ENCODE data around the gene ATP11C. TPM values are rescaled to one million over a fixed set of nuclear protein-coding genes. Genes with fewer than 3 reads are reported as not detected.
"Not testable (repeated sequence)": the region's sequence is repeated elsewhere in the genome, so short reads cannot be mapped to it uniquely, and the experiment has no call there.

Gene ATP11C
- total and polyA plus RNA-seq, 2 donors, result 19.3 to 69.2 TPM

DNA sequence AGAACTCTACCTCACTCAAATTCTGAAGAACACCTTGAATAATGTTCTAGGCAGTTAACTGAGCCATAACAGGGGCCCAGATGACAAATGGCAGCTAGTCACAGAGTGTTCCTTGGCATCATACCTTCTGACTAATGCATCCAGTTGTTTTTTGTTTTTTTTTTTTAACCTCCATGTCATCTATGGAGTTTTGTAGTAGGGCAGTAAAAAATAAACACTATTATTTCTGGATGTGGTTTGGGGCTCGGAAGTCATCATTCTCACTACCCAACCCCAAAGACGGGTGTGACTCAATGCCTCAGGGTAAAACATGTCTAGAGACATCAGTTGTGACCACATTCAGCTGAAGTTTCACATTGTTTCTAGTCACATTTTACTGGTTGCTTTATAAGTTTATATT lies 193.7 kb downstream of the ATP11C start:
- WGBS, result 82% methylated on average over 2 of the region's 2 CpGs
- no peak overlapping the region for H3K4me3 ChIP-seq (ENCODE audit: low read depth, low read length)
- no peak for DNase-seq (ENCODE audit: extremely low spot score)

GRCh38 chrX:139738581-139738980 lies 194.3 kb downstream of the ATP11C start:
- no peak for DNase-seq (ENCODE audit: extremely low spot score)
- Histone ChIP-seq H3K27ac (ENCODE audit: low read depth) (no peak overlapping the region), H3K4me3 (ENCODE audit: low read depth, low read length) (no peak overlapping the region), H3K4me1 (ENCODE audit: insufficient read depth) (no peaks in the 10 kb centered on the region), H3K36me3 (ENCODE audit: insufficient read depth) (no peaks in the 10 kb centered on the region)

More for the DNA sequence above, 193.7 kb downstream of the ATP11C start:
- no peak overlapping the region for H3K27ac ChIP-seq (ENCODE audit: low read depth)
- no peaks in the 10 kb centered on the region for H3K36me3 ChIP-seq (ENCODE audit: insufficient read depth)
- no peaks in the 10 kb centered on the region for H3K4me1 ChIP-seq (ENCODE audit: insufficient read depth)

DNA sequence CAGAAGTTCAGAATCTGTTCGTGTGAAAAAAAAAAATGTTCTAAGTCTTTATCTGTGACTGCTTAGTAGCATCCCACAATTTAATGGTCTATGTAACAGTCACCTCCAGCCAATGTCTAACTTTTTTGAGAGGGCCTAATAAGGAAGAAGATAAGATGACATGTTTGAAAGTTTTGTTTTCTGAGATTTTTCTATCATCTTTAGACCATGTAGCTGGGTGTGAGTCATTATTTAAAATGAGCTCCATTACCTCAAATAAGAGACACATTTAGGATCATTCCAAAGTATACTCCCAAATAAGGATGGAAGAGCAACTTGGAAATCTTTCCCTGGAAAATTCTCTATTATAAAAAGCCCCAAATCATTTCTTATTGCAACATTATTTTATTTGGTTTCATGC lies 196.7 kb downstream of the ATP11C start:
- no peak for DNase-seq (ENCODE audit: extremely low spot score)
- no peak overlapping the region for H3K27ac ChIP-seq (ENCODE audit: low read depth)
- H3K4me1 ChIP-seq (ENCODE audit: insufficient read depth), result no peaks in the 10 kb centered on the region
- WGBS, result 78% methylated on average over 1 of the region's 1 CpG
- no peaks in the 10 kb centered on the region for H3K36me3 ChIP-seq (ENCODE audit: insufficient read depth)
- H3K4me3 ChIP-seq (ENCODE audit: low read depth, low read length), result no peak overlapping the region

DNA sequence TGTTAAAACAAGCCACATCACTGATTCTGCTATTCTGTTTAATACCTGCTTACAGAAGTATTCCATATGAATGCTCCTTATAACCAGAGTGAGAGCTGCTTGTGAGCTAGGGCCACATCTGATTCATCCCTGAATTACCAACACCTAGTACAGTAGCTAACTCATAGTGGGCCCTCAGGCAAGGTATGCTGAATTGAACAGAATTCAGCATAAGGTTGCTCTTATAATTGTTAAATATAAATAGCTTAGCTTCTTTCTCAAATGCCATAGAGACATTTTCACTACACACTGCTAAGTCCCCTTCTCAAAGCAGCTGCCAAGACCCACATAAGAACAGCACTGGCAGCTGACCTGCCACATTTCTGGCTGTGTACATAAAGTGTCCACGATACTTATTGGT lies 197.9 kb downstream of the ATP11C start:
- 93% methylated on average over 1 of the region's 1 CpG for WGBS
- H3K4me1 ChIP-seq (ENCODE audit: insufficient read depth), result no peaks in the 10 kb centered on the region
- no peak for DNase-seq (ENCODE audit: extremely low spot score)

GRCh38 chrX:139725720-139726119 lies 207.1 kb downstream of the ATP11C start:
- no peaks in the 10 kb centered on the region for H3K36me3 ChIP-seq (ENCODE audit: insufficient read depth)
- no peaks in the 10 kb centered on the region for H3K4me1 ChIP-seq (ENCODE audit: insufficient read depth)
- H3K4me3 ChIP-seq (ENCODE audit: low read depth, low read length), result no peak overlapping the region
- DNase-seq (ENCODE audit: extremely low spot score), result no peak
- no peak overlapping the region for H3K27ac ChIP-seq (ENCODE audit: low read depth)
- WGBS, result 96% methylated on average over 1 of the region's 1 CpG

More for the DNA sequence above, 197.9 kb downstream of the ATP11C start:
- H3K27ac ChIP-seq (ENCODE audit: low read depth), result no peak overlapping the region
- no peaks in the 10 kb centered on the region for H3K36me3 ChIP-seq (ENCODE audit: insufficient read depth)
- H3K4me3 ChIP-seq (ENCODE audit: low read depth, low read length), result no peak overlapping the region

DNA sequence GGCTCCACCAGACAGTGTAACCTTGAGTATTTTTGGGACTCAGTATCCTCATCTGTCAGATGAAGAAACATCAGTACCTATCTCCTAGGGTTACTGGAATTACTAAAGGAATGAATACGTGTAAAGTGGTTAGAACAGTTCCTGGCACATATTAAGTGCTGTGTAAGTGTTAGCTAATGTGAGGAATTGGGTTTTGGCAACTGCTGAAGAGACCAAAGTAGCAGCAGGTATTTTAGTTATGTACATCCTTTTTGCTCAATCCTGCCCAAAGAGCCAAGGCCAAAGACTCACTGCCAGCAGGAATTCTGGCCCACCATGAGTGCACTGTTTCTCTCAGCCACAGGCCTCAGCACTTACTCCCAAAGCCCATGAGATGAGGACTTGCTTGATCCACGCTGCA lies 208.2 kb downstream of the ATP11C start:
- Histone ChIP-seq H3K36me3 (ENCODE audit: insufficient read depth) (no peaks in the 10 kb centered on the region), H3K27ac (ENCODE audit: low read depth) (no peak overlapping the region), H3K4me1 (ENCODE audit: insufficient read depth) (no peaks in the 10 kb centered on the region), H3K4me3 (ENCODE audit: low read depth, low read length) (no peak overlapping the region)
- DNase-seq (ENCODE audit: extremely low spot score), result no peak
- 86% methylated on average over 2 of the region's 2 CpGs for WGBS

GRCh38 chrX:139720979-139721378 lies 211.9 kb downstream of the ATP11C start:
- Histone ChIP-seq H3K4me1 (ENCODE audit: insufficient read depth) (no peaks in the 10 kb centered on the region), H3K4me3 (ENCODE audit: low read depth, low read length) (no peak overlapping the region), H3K27ac (ENCODE audit: low read depth) (no peak overlapping the region), H3K36me3 (ENCODE audit: insufficient read depth) (no peaks in the 10 kb centered on the region)
- WGBS, result 96% methylated on average over 6 of the region's 6 CpGs
- no peak for DNase-seq (ENCODE audit: extremely low spot score)

GRCh38 chrX:139720136-139720535 lies 212.7 kb downstream of the ATP11C start:
- no peak overlapping the region for H3K27ac ChIP-seq (ENCODE audit: low read depth)
- no peaks in the 10 kb centered on the region for H3K4me1 ChIP-seq (ENCODE audit: insufficient read depth)
- WGBS, result 46% methylated on average over 5 of the region's 5 CpGs
- no peak for DNase-seq (ENCODE audit: extremely low spot score)
- no peak overlapping the region for H3K4me3 ChIP-seq (ENCODE audit: low read depth, low read length)
- H3K36me3 ChIP-seq (ENCODE audit: insufficient read depth), result no peaks in the 10 kb centered on the region

DNA sequence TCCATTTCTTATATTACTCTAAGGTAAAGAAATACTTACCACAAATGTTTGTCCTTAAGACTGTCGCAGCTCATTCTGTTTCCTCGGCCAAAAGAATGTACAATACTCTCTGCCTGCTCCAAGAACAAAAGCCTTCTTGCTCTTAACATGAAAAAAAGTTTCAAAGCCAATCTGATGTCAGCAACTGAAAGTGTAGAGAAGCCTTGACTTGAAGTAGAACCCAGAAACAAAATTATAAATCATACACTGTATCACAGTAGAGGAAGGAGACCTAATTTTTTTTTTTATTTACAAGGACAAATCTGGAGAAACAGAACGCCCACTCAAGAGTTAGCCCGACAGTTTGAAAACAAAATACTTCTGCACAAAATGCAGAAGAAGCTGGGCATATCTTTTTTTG lies 224.8 kb downstream of the ATP11C start, which contains the start of gene MCF2:
TSS of gene MCF2 (minus strand) at position 101 of the 400 bp plus-strand sequence. CDS start 56,423 bp downstream, outside the sequence.
- 72% methylated on average over 4 of the region's 4 CpGs for WGBS
- no peaks in the 10 kb centered on the region for H3K4me1 ChIP-seq (ENCODE audit: insufficient read depth)
- no peak for DNase-seq (ENCODE audit: extremely low spot score)
- H3K36me3 ChIP-seq (ENCODE audit: insufficient read depth), result no peaks in the 10 kb centered on the region
- no peak within 1 kb of the TSS for H3K4me3 ChIP-seq (ENCODE audit: low read depth, low read length)
- no peak within 1 kb of the TSS for H3K27ac ChIP-seq (ENCODE audit: low read depth)

DNA sequence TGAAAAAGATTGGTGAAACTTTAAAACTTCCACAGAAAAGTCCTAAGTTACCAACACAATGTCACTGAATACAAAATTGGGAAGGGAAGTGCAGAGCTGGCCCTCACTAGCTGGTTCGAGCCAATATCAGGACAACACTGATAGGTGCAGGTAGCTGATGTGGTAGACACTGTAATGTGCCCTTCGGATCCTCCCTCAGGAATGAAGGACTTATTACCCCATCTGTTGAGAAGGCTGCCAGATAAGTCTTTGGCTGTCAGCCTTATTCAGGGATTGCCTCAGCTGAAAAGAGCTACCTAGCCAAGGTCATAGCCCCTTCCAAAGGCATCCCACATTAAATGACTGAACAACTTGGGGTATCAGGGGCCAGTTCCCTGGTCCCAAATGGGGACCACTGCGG lies 230.2 kb downstream of the ATP11C start:
- Histone ChIP-seq H3K4me1 (ENCODE audit: insufficient read depth) (no peaks in the 10 kb centered on the region), H3K36me3 (ENCODE audit: insufficient read depth) (no peaks in the 10 kb centered on the region), H3K27ac (ENCODE audit: low read depth) (no peak overlapping the region), H3K4me3 (ENCODE audit: low read depth, low read length) (no peak overlapping the region)
- DNase-seq (ENCODE audit: extremely low spot score), result no peak
- 87% methylated on average over 3 of the region's 3 CpGs for WGBS

- 36% methylated on average over 8 of the region's 8 CpGs for WGBS
- DNase-seq (ENCODE audit: extremely low spot score), result no peak
- Histone ChIP-seq H3K27ac (ENCODE audit: low read depth) (no peak overlapping the region), H3K36me3 (ENCODE audit: insufficient read depth) (no peaks in the 10 kb centered on the region), H3K4me3 (ENCODE audit: low read depth, low read length) (no peak overlapping the region), H3K4me1 (ENCODE audit: insufficient read depth) (no peaks in the 10 kb centered on the region)
These were observed 239.9 kb downstream of the ATP11C start for GRCh38 chrX:139692908-139693307.

- H3K4me1 ChIP-seq (ENCODE audit: insufficient read depth), result no peaks in the 10 kb centered on the region
- H3K27ac ChIP-seq (ENCODE audit: low read depth), result no peak overlapping the region
- 16% methylated on average over 11 of the region's 11 CpGs for WGBS
- no peak for DNase-seq (ENCODE audit: extremely low spot score)
- peak overlapping the region; percentile 31 for H3K4me3 ChIP-seq (ENCODE audit: low read depth, low read length)
- H3K36me3 ChIP-seq (ENCODE audit: insufficient read depth), result no peaks in the 10 kb centered on the region
These were observed 240.4 kb downstream of the ATP11C start for GRCh38 chrX:139692506-139692849.

DNA sequence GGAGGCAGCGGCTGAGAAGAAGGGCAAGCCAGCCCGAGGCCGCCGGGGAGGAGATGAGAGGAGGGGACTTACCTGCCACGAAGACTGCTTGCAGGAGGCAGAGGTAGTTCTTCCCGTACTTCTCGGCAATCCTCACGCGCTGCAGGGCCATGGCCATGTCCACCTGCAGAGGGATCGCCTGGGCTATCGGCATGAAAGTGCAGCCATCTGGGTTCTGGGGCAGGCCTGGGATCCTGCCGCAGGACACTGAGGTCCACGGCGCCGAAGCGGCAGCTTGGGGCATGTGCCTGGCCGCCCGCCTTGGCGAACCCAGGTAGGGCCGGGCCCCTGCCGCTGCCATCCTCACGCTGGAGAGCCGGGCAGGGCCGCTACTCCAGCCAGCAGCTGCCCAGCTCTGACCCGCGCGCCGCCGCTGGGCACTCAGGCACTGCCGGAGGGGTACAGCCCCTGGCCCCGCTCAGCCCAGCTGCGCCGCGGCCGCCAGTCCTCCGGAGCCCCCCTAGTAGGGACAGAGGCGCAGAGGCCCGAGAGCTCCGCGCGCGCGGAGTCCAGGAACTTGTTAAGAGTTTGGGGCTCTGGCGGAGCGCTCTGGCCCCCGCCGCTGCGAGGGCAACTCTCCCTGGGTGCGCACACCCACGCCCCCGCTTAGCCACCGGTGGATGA lies 240.9 kb downstream of the ATP11C start:
- Histone ChIP-seq H3K4me1 (ENCODE audit: insufficient read depth) (no peaks in the 10 kb centered on the region), H3K4me3 (ENCODE audit: low read depth, low read length) (peak overlapping the region; percentile 31), H3K27ac (ENCODE audit: low read depth) (no peak overlapping the region), H3K36me3 (ENCODE audit: insufficient read depth) (no peaks in the 10 kb centered on the region)
- DNase-seq (ENCODE audit: extremely low spot score), result no peak
- under 1% methylated on average over 52 of the region's 52 CpGs for WGBS

GRCh38 chrX:139691493-139691842 lies 241.4 kb downstream of the ATP11C start:
- Histone ChIP-seq H3K4me3 (ENCODE audit: low read depth, low read length) (peak overlapping the region; percentile 31), H3K27ac (ENCODE audit: low read depth) (no peak overlapping the region), H3K36me3 (ENCODE audit: insufficient read depth) (no peaks in the 10 kb centered on the region), H3K4me1 (ENCODE audit: insufficient read depth) (no peaks in the 10 kb centered on the region)
- DNase-seq (ENCODE audit: extremely low spot score), result no peak
- WGBS, result under 1% methylated on average over 23 of the region's 23 CpGs

GRCh38 chrX:139685175-139685574 lies 247.7 kb downstream of the ATP11C start:
- H3K4me1 ChIP-seq (ENCODE audit: insufficient read depth); H3K27ac ChIP-seq (ENCODE audit: low read depth); DNase-seq (ENCODE audit: extremely low spot score); H3K36me3 ChIP-seq (ENCODE audit: insufficient read depth); H3K4me3 ChIP-seq (ENCODE audit: low read depth, low read length): not testable (repeated sequence)
- 87% methylated on average over 7 of the region's 7 CpGs for WGBS
